GM19193 (cell line): Measurements from ENCODE around the gene HOXB4.

ENCODE experiments used
- POLR2A ChIP-seq: IDR thresholded peaks from 4 replicates; pipeline ENCODE4 v1.6.1; 2011; ENCODE audit not compliant: insufficient read depth, insufficient read length; ENCODE audit errors: extremely low read depth

Gene HOXB4

DNA sequence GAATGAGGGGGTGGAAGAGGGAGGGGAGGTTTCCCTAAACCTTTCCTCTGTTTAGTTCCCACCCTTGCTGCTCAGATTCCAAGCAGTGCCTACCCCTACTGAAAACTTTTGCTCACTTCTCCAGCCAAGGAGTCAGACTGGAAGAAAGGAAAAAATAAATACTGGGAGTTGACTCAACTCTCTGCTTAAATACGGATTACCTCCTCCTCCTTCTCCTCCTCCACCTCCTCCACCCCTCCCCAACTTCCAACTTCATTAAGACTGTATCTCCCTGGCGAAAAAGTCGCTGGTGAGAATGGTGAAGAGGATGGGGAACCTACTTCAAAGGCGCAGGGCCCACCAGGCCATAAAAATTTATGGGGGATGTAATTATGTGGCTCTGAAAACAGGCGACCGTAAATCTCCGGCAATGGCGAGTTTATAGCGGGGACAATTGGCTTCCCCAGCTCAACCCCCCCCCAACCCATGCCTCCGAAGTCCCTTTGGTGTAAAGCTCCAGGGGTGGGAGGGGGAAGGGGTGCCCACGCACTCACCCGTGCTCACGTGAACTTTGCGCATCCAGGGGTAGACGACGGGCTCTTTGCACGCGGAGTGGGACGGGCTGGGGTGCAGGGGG, 712 bp downstream of the HOXB4 start:
- TF ChIP-seq POLR2A = no peak

GRCh38 chr17:48576479-48577309, 1.5 kb downstream of the HOXB4 start:
- TF ChIP-seq POLR2A = no peak

DNA sequence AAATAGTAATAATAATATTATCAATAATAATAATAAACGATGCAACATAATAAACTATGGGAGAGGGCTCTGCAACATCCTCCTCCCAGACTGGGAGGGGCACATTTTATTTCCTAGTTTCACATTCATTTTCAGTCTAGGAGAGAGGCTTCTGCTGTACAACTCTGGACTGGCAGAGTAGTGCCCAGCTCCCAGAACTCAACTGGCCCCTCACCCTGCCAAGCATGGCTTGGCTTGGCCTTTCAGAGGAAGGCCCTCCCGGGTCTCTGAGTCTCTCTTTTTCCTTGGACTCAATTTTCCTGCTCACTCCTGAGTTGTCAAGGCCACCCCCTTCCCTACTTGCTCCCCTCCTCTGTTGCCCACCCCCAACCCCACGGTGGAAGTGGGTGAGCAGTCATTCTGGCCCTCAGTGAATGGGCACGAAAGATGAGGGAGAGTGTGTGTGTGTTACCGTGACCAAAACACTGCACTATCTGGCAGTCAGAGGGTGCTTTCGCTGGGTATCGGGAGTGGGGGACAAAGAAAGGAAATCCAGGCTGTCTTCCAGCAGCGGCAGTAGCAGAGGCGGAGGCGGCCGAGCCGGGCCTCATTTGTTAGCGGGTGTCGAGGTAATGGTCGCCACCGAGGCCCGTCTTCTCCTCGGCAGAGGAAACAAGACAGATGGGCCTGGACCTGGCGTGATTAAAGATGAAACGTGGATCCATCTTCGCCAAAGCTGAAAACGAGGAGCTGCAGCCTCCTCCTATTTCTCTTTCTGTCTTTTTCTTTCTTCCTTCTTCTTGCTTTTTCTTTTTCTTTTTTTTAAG, 2.3 kb downstream of the HOXB4 start:
- no peak for TF ChIP-seq POLR2A

DNA sequence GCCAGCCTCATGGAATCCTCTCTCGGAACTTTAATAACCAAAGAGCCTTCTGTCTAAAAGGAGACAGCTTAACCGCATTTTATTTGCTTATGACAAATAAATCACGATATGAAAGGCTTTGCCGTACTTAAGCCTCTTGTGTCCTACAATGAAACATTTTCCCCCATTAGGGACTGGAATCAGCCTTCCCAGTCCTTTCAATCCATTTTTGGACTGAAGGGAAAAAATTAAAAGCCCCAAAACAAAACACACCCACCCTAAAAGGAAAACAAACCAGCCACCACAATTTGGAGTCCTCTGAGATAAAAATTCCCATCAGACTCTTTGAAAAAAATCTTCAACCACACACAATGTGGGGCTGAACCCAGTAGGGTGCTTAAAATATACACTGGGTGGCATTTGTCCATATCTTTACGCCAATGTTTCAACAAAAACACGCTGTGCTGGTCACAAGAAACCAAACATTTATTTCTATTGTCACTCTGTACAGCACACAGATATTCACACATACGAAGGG, 3.0 kb downstream of the HOXB4 start:
- no peak for TF ChIP-seq POLR2A

GRCh38 chr17:48574505-48575065, 3.6 kb downstream of the HOXB4 start:
- no peak for TF ChIP-seq POLR2A

DNA sequence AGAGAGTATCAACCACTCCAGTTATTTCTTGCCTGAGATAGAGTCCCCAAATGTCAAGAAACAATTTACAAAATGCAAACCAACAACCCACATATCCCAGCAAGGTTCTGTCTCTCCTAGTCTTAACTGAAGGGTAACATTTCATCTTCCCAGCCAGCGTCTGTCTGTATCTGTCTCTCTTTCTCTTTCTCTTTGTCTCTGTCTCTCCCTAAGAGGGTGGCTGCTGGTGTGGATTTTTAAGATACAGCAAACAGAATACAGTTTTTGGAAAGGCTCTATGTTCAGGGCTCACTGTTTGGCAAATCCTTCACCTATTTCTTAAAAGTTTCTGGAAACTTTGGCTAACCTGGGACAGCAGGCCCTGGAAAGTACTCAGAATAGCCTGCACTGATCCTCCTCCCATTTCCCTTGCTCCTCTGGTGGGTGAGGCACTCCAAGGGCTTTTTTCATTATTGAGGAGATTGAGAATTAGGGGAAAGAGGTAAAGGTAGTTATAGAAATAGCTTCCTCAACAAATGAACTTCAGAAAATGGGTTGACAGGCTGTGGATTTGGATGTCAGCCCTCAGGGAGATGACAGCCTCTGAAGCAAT, 6.2 kb downstream of the HOXB4 start:
- no peak for TF ChIP-seq POLR2A

- TF ChIP-seq POLR2A = no peak
These were observed 6.9 kb downstream of the HOXB4 start for GRCh38 chr17:48571024-48571818.

GRCh38 chr17:48570325-48571023, 7.7 kb downstream of the HOXB4 start:
- no peak for TF ChIP-seq POLR2A

GRCh38 chr17:48569674-48570324, 8.4 kb downstream of the HOXB4 start:
- no peak for TF ChIP-seq POLR2A

- TF ChIP-seq POLR2A = no peak
These were observed 8.9 kb downstream of the HOXB4 start for GRCh38 chr17:48569240-48569582.

DNA sequence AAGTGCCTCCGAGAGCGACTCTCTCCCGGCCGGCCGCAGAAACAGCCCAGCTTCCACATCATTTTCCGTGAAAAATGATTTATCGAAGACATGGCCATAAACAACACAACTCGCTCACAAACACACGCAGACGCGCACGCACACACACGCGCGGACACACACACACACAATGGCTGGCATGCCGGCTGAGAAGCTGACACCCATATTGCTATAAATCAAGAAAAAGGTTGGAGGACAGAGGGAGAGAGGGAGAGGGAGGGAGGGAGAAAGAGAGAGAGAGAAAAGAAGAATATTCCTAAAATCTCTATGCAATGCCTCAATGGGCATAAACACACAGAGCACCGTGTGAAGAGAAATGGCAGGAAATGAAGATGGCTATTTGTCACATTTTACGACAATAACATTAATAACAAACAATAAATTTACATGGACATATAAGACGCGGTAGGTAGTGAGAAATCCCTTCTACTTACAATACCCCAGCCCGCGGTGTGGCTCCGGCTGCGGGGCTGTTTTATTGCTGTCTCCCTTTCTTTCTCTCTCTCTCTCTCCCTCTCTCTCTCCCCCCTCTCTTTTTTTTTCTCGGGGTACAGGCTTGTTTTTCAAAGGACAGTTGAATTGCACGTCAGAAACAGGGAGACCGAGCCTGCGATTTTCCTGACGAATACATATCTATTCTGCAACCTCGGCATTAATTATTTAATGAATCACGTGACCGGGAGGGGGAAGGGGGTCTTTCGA, 9.5 kb downstream of the HOXB4 start:
- TF ChIP-seq POLR2A = no peak

DNA sequence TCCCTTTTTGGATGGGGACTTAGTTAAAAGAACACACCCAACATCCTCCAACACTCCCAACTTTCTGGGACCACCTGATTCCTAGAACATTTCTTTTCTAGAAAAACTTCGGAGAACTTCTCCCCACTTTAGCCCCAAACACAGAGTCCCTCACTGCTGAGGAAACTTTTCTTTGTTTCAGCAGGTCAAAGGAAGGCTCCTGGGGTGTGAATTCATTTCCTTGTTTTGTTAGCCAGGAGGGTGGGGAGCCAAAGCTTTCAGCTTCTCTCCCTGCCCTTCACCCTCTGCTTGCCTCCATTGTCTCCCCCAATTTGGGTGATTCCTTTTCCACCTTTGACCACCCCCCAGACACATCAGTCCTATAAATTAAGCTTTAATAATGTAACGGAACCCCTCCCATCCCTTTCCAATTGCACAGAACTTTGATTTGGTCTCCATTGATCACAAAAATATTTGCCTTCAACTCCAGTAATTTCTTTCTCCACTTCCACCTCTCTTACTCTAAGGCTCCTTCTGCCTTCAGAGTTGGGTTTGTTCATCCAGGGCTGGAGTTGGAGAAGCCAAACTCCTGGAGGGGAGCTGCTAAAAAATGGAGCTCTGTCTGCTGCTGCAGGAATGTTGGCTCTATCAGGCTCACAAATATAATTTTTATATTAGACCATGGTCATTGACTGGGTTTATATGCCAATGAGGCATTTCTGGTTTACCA, 10.3 kb downstream of the HOXB4 start:
- TF ChIP-seq POLR2A = no peak

DNA sequence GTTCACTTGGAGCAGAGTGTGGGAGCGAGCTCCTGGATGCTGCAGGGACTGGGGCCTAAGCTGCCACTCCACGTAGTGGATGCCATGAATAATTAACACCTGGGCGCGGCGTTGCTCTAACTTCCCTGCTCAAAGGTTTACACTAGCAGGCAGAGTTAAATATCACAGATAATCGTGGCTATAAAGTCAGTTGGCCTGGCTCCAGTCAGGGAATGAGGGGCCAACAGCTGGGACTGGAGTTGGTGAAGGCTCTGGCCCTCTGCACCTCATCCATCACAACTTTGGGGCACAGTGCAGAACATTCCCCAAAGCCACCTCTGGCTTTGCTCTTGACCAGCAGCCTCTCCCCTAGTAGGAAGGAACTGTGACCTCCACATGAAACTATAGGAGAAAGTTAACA, 10.9 kb downstream of the HOXB4 start:
- no peak for TF ChIP-seq POLR2A
